K562 (cell line): ENCODE results near the gene TBX1. TPM values are rescaled to one million over a fixed set of nuclear protein-coding genes. Genes with fewer than 3 reads are reported as not detected.

Experiments used
- ATAC-seq: fragments of 200-7000 bp; cut with Tn5 transposase; 3 replicates; pipeline ENCODE4 v1.9.1; 2020; ENCODE audit warnings: moderate library complexity
- BruUV-seq: library from RNA; stranded (reverse); fragments of 400-500 nt; replicated peaks from 2 replicates; lab custom pipeline; 2021; lab: Mats Ljungman, UMichigan
- CTCF ChIA-PET: fragments of 300-600 bp; formaldehyde crosslinking; extraction: SDS; loops from one replicate; lab custom pipeline; 2021; ENCODE audit warnings: low intra/inter-chr PET ratio; lab: Yijun Ruan, JAX
- POLR2A ChIA-PET: fragments of 300-600, 350-650 bp; sonication (Branson Sonifier 250); formaldehyde crosslinking; extraction: SDS; loops from one replicate; lab custom pipeline; 2021; ENCODE audit warnings: antibody characterized with exemption, inconsistent platforms; lab: Yijun Ruan, JAX
- DNase-seq, 4 experiments: peaks; one replicate each; pipeline versions ENCODE4 v3.0.0 to v3.0.0-alpha.2; 2011 to 2018; ENCODE audit warnings: low spot score in 3 of 4, mixed read lengths in 3 of 4; ENCODE audit errors: extremely low read depth in 1 of 4
- FAIRE-seq: peaks from 2 replicates; lab custom pipeline; 2011; peaks lifted over from hg19 to GRCh38; lab: Jason Lieb, UNC
- H2AFZ ChIP-seq: 2 replicates; pipeline ENCODE4 v1.6.0; 2011; ENCODE audit warnings: low read depth, low read length, control low read depth, inconsistent platforms
- H3K27ac ChIP-seq: fragments of 200-600 bp; 3 replicates; pipeline ENCODE4 v1.8.0; 2011; ENCODE audit warnings: low read depth, mild to moderate bottlenecking, control low read depth, inconsistent platforms, low read length, moderate library complexity, mixed read lengths; ENCODE audit errors: extremely low read depth
- H3K27me3 ChIP-seq, 2 experiments: fragments of 300-600 bp in 1 of 2; 2 replicates in 1 of 2; 3 replicates in 1 of 2; pipeline versions ENCODE4 v1.6.0 to v1.8.0; 2011; ENCODE audit warnings: inconsistent platforms in 2 of 2, low read length in 2 of 2, mild to moderate bottlenecking in 1 of 2, mixed read lengths in 1 of 2, moderate library complexity in 1 of 2; ENCODE audit not compliant: control insufficient read depth in 2 of 2, insufficient read depth in 2 of 2
- H3K36me3 ChIP-seq: fragments of 300-600 bp; 3 replicates; pipeline ENCODE4 v1.8.0; 2011; ENCODE audit warnings: mild to moderate bottlenecking, low read length, inconsistent platforms; ENCODE audit not compliant: control insufficient read depth, insufficient read depth
- H3K4me1 ChIP-seq, 2 experiments: fragments of 200-600 bp in 1 of 2; replicated peaks in 1 of 2; 2 replicates in 1 of 2; 3 replicates in 1 of 2; pipeline versions ENCODE4 v1.5.1 to v1.8.0; 2011; ENCODE audit warnings: inconsistent platforms in 2 of 2, low read length in 2 of 2, mild to moderate bottlenecking in 1 of 2, mixed read lengths in 1 of 2, moderate library complexity in 1 of 2; ENCODE audit not compliant: control insufficient read depth in 2 of 2, insufficient read depth in 2 of 2
- H3K4me2 ChIP-seq: 2 replicates; pipeline ENCODE4 v1.6.1; 2011; ENCODE audit warnings: low read length, control low read depth, inconsistent platforms, mixed read lengths; ENCODE audit not compliant: insufficient read depth
- H3K4me3 ChIP-seq: fragments of 200-600 bp; sonication (generic), shearing (Covaris generic); 2 replicates; pipeline ENCODE4 v1.5.1; 2016; ENCODE audit warnings: control low read depth, inconsistent platforms
- H3K79me2 ChIP-seq: fragments of 200-600 bp; 3 replicates; pipeline ENCODE4 v1.8.0; 2011; ENCODE audit warnings: low read length, inconsistent platforms; ENCODE audit not compliant: control insufficient read depth, insufficient read depth
- H3K9ac ChIP-seq, 2 experiments: 2 replicates each; pipeline versions ENCODE4 v1.6.0 to v1.6.1; 2011; ENCODE audit warnings: low read depth in 2 of 2, low read length in 2 of 2, control low read depth in 1 of 2, inconsistent platforms in 1 of 2, mild to moderate bottlenecking in 1 of 2, mixed read lengths in 1 of 2; ENCODE audit not compliant: insufficient read depth in 1 of 2
- H3K9me1 ChIP-seq: one replicate; pipeline ENCODE4 v1.6.0; 2011; ENCODE audit warnings: inconsistent platforms, mild to moderate bottlenecking, low read length, moderate library complexity; ENCODE audit not compliant: control insufficient read depth, insufficient read depth
- H3K9me3 ChIP-seq: replicated peaks from 2 replicates; pipeline ENCODE4 v1.5.1; 2011; ENCODE audit warnings: low read depth, low read length, inconsistent platforms; ENCODE audit not compliant: control insufficient read depth, insufficient read depth
- H4K20me1 ChIP-seq: replicated peaks from 2 replicates; pipeline ENCODE4 v1.6.1; 2011; ENCODE audit warnings: low read length, inconsistent platforms, mixed read lengths; ENCODE audit not compliant: control insufficient read depth, insufficient read depth
- CUX1 ChIP-seq: fragments of 200-800 bp; sonication (Bioruptor generic); IDR thresholded peaks from 2 replicates; pipeline ENCODE4 v1.6.1; 2016; ENCODE audit warnings: missing genetic modification characterization, missing compliant biosample characterization
- MCM7 ChIP-seq, 2 experiments: fragments of 450-650 bp; IDR thresholded peaks; 2 replicates each; pipeline ENCODE4 v1.6.1; 2016 to 2018
- NR4A1 ChIP-seq, 2 experiments: fragments of 250-450 bp in 1 of 2; fragments of 450-650 bp in 1 of 2; sonication (Bioruptor Pico) in 1 of 2; IDR thresholded peaks; 2 replicates each; pipeline versions ENCODE4 v1.4.0 to v1.6.1; 2016 to 2020; ENCODE audit warnings: mild to moderate bottlenecking in 2 of 2, missing compliant biosample characterization in 1 of 2, missing genetic modification characterization in 1 of 2, moderate library complexity in 1 of 2
- PCBP1 ChIP-seq: fragments of 200-400 bp; formaldehyde crosslinking; IDR thresholded peaks from 2 replicates; pipeline ENCODE4 v1.6.1; 2018; ENCODE audit warnings: mild to moderate bottlenecking, low read depth, low read length; ENCODE audit not compliant: poor library complexity, severe bottlenecking
- TEAD4 ChIP-seq, 2 experiments: sonication (generic) in 1 of 2; formaldehyde crosslinking in 1 of 2; IDR thresholded peaks; 2 replicates each; pipeline versions ENCODE4 v1.6.1 to v1.8.0; 2012 to 2022; ENCODE audit warnings: borderline replicate concordance in 1 of 2, inconsistent platforms in 1 of 2, low read length in 1 of 2, mild to moderate bottlenecking in 1 of 2, missing genetic modification reagents in 1 of 2
- ZNF644 ChIP-seq: fragments of 200-800 bp; sonication (Bioruptor generic); IDR thresholded peaks from 2 replicates; pipeline ENCODE4 v1.6.1; 2016; ENCODE audit warnings: low read depth, missing genetic modification characterization, missing compliant biosample characterization
- ZNF76 ChIP-seq: fragments of 250-450 bp; sonication (Bioruptor Pico); IDR thresholded peaks from 2 replicates; pipeline ENCODE4 v1.4.0; 2020; ENCODE audit warnings: mild to moderate bottlenecking, moderate library complexity, borderline replicate concordance
- WGBS: fragments of 100-300 bp; shearing (Covaris generic); methylation state at CpG from one replicate; pipeline ENCODE4 v1.1.6; 2016; ENCODE audit warnings: low coverage, mixed read lengths; ENCODE audit not compliant: insufficient coverage; ENCODE audit errors: missing lambda C conversion rate; 5-methylcytosine and 5-hydroxymethylcytosine counted together
- in situ Hi-C: fragments of 300-500 bp; cut with MboI; formaldehyde crosslinking; loops from 4 replicates; pipeline ENCODE4 v1.15.0; 2018; ENCODE audit warnings: inconsistent platforms, mixed read lengths
- intact Hi-C: fragments of 100-400 bp; cut with micrococcal nuclease; formaldehyde crosslinking; loops from 2 replicates; pipeline ENCODE4 v1.14.2; 2022
- polyA plus RNA-seq, 8 experiments: library from polyadenylated mRNA; depleted of rRNA in 4 of 8; stranded (reverse) in 5 of 8; unstranded in 3 of 8; fragments of >200 nt; fragmentation: Nextera tagmentation in 2 of 8; fragmentation: Illumina TruSeq in 1 of 8; extraction: Ambion mirVana in 2 of 8; extraction: Trizol in 1 of 8; gene quantifications; 2 replicates each; pipeline versions ENCODE4 v1.2.1 to v1.2.3, GENCODE V29; 2011 to 2014; ENCODE audit warnings: inconsistent platforms in 1 of 8, missing spikeins in 1 of 8
- total RNA-seq, 7 experiments: library from RNA; depleted of rRNA in 6 of 7; stranded (reverse); fragments of >200 nt in 6 of 7; fragmentation: Illumina TruSeq in 2 of 7; extraction: Trizol in 2 of 7; gene quantifications; 2 replicates each; pipeline versions ENCODE4 v1.2.1 to v1.2.3, GENCODE V29; 2011 to 2021; ENCODE audit warnings: low replicate concordance in 1 of 7
- TF ChIP-seq, protein P1 (sequence below): IDR thresholded peaks from 2 replicates; pipeline ENCODE4 v1.6.1; 2012; ENCODE audit warnings: low read depth, low read length, improper control_type of control experiment, borderline replicate concordance

TBX1 gene
- total and polyA plus RNA-seq, 9 of the 15 experiments (the other 6 are each of a cell fraction or from before 2014, with no cell fraction given), result 0.07 to 35.0 (median 3.9) TPM

GRCh38 chr22:19750507-19751490, 9.8 kb upstream of the TBX1 start (continued):
- TF ChIP-seq TEAD4 (IDR thresholded peaks at IDR 0.05; ENCODE audit: low read length) (0 out of 2 replicates have a peak, but pooled peaks have one; percentile 6), TEAD4 (CRISPR knock-in tag; IDR thresholded peaks at IDR 0.05; ENCODE audit: borderline replicate concordance) (no peak), MCM7 (IDR thresholded peaks at IDR 0.05) (0 out of 4 replicates have a peak, but pooled peaks of 1 of the 2 experiments have one; percentile 59)
- TF ChIP-seq, protein P1, sequence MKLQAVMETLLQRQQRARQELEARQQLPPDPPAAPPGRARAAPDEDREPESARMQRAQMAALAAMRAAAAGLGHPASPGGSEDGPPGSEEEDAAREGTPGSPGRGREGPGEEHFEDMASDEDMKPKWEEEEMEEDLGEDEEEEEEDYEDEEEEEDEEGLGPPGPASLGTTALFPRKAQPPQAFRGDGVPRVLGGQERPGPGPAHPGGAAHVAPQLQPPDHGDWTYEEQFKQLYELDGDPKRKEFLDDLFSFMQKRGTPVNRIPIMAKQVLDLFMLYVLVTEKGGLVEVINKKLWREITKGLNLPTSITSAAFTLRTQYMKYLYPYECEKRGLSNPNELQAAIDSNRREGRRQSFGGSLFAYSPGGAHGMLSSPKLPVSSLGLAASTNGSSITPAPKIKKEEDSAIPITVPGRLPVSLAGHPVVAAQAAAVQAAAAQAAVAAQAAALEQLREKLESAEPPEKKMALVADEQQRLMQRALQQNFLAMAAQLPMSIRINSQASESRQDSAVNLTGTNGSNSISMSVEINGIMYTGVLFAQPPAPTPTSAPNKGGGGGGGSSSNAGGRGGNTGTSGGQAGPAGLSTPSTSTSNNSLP, result no peak
- TF ChIP-seq, all 486 proteins: peak for 8

GRCh38 chr22:19751497-19752245, 8.9 kb upstream of the TBX1 start:
- H3K79me2 ChIP-seq, result no peaks in the 10 kb centered on the region
- H3K4me2 ChIP-seq, result no peak overlapping the region
- no peak overlapping the region for H3K27ac ChIP-seq
- ATAC-seq (no peak), FAIRE-seq (no peak), DNase-seq (no peak)
- peaks cover 57% of the 10 kb centered on the region for H4K20me1 ChIP-seq
- BruUV-seq, result no TSS peak
- ChIA-PET CTCF (no interaction called here), POLR2A (interaction anchor here (0.5 to 4.5 kb wide), 9 partner anchors 8 to 550 kb away, joined by 3 to 37 read pairs (median 4); no protein-coding TSS in a partner anchor)
- H3K36me3 ChIP-seq, result no peaks in the 10 kb centered on the region
- peaks cover 63 to 85% of the 10 kb centered on the region in 2 experiments; a peak in 4 of 5 replicates for H3K27me3 ChIP-seq
- intact Hi-C loops (no loop called here), in situ Hi-C loops (no loop called here)
- no peak overlapping the region for H2AFZ ChIP-seq
- WGBS, result 8% methylated on average over 14 of the region's 14 CpGs
- H3K4me1 ChIP-seq, result peaks cover 11 to 70% of the 10 kb centered on the region in 2 experiments
- peak overlapping the region in 1 of 2 experiments; percentile 31; a peak in 2 of 4 replicates for H3K9ac ChIP-seq
- no peak overlapping the region for H3K4me3 ChIP-seq
- H3K9me3 ChIP-seq, result no peaks in the 10 kb centered on the region; the same call in 1 of the 2 replicates
- H3K9me1 ChIP-seq, result no peaks in the 10 kb centered on the region
- TF ChIP-seq NR4A1 (CRISPR knock-in tag; IDR thresholded peaks at IDR 0.05) (0 out of 2 replicates have a peak, but pooled peaks have one; percentile 30), NR4A1 (tag; IDR thresholded peaks at IDR 0.05) (no peak), CUX1 (CRISPR knock-in tag) (no peak), PCBP1 (peak; percentile 58), ZNF644 (tag) (no peak), ZNF76 (CRISPR knock-in tag) (0 out of 2 replicates have a peak, but pooled peaks have one; percentile 43)
